Spinal cord (tissue), 10 donors: Measurements from ENCODE around the gene EBP. TPM values are rescaled to one million over a fixed set of nuclear protein-coding genes. Genes with fewer than 3 reads are reported as not detected.
"Not testable (repeated sequence)": the region's sequence is repeated elsewhere in the genome, so short reads cannot be mapped to it uniquely, and the experiment has no call there.

Experiments
- DNase-seq, 6 donors: peaks; one replicate each; pipeline versions ENCODE4 v3.0.0 to v3.0.0-alpha.2; 2013 to 2015; ENCODE audit warnings: low spot score in 6 of 6, low read depth in 4 of 6
- H3K27ac ChIP-seq: one replicate; pipeline ENCODE4 v1.5.1; 2013; ENCODE audit warnings: low read depth, low read length, control low read depth
- H3K27me3 ChIP-seq: one replicate; pipeline ENCODE4 v1.6.1; 2013; ENCODE audit warnings: low read length; ENCODE audit not compliant: control insufficient read depth, insufficient read depth
- H3K36me3 ChIP-seq: one replicate; pipeline ENCODE4 v1.6.1; 2013; ENCODE audit warnings: low read length; ENCODE audit not compliant: control insufficient read depth, insufficient read depth
- H3K4me1 ChIP-seq: one replicate; pipeline ENCODE4 v1.6.1; 2013; ENCODE audit warnings: low read length; ENCODE audit not compliant: control insufficient read depth, insufficient read depth
- H3K4me3 ChIP-seq: one replicate; pipeline ENCODE4 v1.5.1; 2013; ENCODE audit warnings: low read depth, low read length, control low read depth
- H3K9me3 ChIP-seq: one replicate; pipeline ENCODE4 v1.6.1; 2013; ENCODE audit warnings: low read length; ENCODE audit not compliant: control insufficient read depth, insufficient read depth
- WGBS: methylation state at CpG from one replicate; pipeline ENCODE4 v1.1.5; 2013; ENCODE audit warnings: missing lambda C conversion rate; ENCODE audit not compliant: insufficient coverage; 5-methylcytosine and 5-hydroxymethylcytosine counted together
- polyA plus RNA-seq, 2 donors: library from polyadenylated mRNA; unstranded; fragments of 120-200 nt; gene quantifications; one replicate each; pipeline ENCODE4 v1.2.1, GENCODE V29; 2013; ENCODE audit not compliant: insufficient read length in 2 of 2
- total RNA-seq, 2 donors: library from RNA; depleted of rRNA in 1 of 2; stranded (reverse); fragments of 120-200 nt in 1 of 2; fragments of >200 nt in 1 of 2; gene quantifications; one replicate each; pipeline versions ENCODE4 v1.2.3 to v1.2.4, GENCODE V29; 2013 to 2014
- donor health status: healthy.

The EBP gene
- total and polyA plus RNA-seq, 4 donors: 32.5 to 62.9 (median 60.4) TPM

DNA sequence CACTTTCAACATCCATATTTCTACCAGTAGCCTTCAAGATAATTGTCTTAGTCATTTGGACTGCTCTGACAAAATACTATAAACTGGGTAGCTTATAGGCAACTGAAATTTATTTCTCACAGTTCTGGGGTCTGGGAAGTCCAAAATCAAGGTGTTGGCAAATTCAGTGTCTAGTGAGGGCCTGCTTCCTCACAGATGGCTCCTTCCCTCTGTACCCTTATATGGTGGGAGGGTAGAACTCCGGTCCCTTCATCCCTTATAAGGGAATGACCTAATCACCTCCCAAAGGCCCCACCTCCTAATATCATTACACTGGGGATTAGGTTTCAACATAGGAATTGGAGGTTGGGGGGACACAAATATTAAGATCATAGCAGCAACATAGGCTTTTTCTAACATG is 10.6 kb downstream of the EBP start:
- H3K27ac ChIP-seq: no peak overlapping the region
- no peak overlapping the region for H3K4me3 ChIP-seq
- H3K27me3 ChIP-seq: no peaks in the 10 kb centered on the region
- no peak for DNase-seq
- H3K4me1 ChIP-seq: no peaks in the 10 kb centered on the region
- peaks cover 17% of the 10 kb centered on the region for H3K36me3 ChIP-seq
- WGBS: no CpG with 5 or more reads among the region's 1 CpG
- no peaks in the 10 kb centered on the region for H3K9me3 ChIP-seq

DNA sequence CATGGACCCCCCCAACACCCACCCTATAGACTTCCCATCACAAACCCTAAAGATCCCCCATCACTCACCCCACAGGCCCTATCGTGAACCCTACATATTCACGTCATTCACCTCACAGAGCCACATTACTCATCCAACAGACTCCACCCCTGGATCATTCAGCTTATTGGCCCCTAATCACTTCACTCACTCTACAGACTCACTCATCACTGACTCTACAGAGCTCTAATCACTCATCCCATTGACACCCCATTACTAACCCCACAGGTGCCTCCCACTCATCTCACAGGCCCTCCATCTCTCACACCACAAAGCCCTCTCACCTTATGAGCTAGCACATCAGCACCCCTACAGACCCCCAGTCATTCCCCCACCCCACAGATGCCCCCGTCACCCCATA is 11.6 kb downstream of the EBP start:
- Histone ChIP-seq H3K4me1 (no peaks in the 10 kb centered on the region), H3K4me3 (no peak overlapping the region), H3K27ac (no peak overlapping the region), H3K27me3 (no peaks in the 10 kb centered on the region), H3K9me3 (no peaks in the 10 kb centered on the region), H3K36me3 (peaks cover 15% of the 10 kb centered on the region)
- 82% methylated on average over 2 of the region's 3 CpGs for WGBS
- no peak for DNase-seq

GRCh38 chrX:48538641-48539344 is 17.2 kb downstream of the EBP start:
- H3K4me3 ChIP-seq: peak overlapping the region; percentile 69

GRCh38 chrX:48539345-48540027 is 17.9 kb downstream of the EBP start, which contains the start of gene TBC1D25:
TBC1D25 (plus strand) TSS chrX:48539714; CDS start chrX:48539798, 84 bp downstream.
- Histone ChIP-seq H3K4me1 (peaks cover 13% of the 10 kb centered on the region), H3K9me3 (no peaks in the 10 kb centered on the region), H3K27me3 (no peaks in the 10 kb centered on the region), H3K4me3 (peak within 1 kb of the TSS; percentile 69), H3K36me3 (peaks cover 5% of the 10 kb centered on the region), H3K27ac (peak within 1 kb of the TSS; percentile 83)
- DNase-seq: peak; percentile 72 to 99 (median 88)
- WGBS: 28% methylated on average over 59 of the region's 59 CpGs

More at GRCh38 chrX:48538641-48539344, 17.2 kb downstream of the EBP start:
- no peak for DNase-seq
- Histone ChIP-seq H3K4me1 (peaks cover 13% of the 10 kb centered on the region), H3K36me3 (peaks cover 8% of the 10 kb centered on the region), H3K9me3 (no peaks in the 10 kb centered on the region), H3K27me3 (no peaks in the 10 kb centered on the region), H3K27ac (peak overlapping the region; percentile 81)
- WGBS: 76% methylated on average over 19 of the region's 23 CpGs

GRCh38 chrX:48540028-48540375 is 18.4 kb downstream of the EBP start:
- peak in 3 of 6 donors; percentile 12 to 74 (median 55) for DNase-seq

DNA sequence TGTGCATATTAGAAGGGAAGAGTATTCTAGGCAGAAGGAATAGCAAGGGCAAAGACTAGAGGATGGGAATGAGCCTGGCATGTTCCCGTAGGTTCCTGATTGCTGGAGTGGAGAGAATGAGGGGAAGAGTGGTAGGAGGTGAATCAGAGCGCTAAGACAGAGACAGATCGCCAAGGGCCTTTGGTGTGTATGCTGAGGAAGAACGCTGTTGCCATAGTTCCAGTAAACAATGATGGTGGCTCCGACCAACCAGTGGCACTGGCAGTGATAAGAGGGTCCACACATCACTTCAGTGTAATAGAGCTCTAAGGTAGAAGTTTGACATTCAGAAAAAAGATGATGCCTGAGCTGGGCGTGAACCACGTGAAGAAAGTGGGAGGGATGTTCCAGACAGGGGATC is 18.9 kb downstream of the EBP start:
- Histone ChIP-seq H3K36me3 (peaks cover 5% of the 10 kb centered on the region), H3K9me3 (no peaks in the 10 kb centered on the region), H3K27me3 (no peaks in the 10 kb centered on the region), H3K4me3 (peak overlapping the region; percentile 69), H3K27ac (no peak overlapping the region), H3K4me1 (peaks cover 13% of the 10 kb centered on the region)
- DNase-seq: no peak
- 66% methylated on average over 7 of the region's 7 CpGs for WGBS

More at GRCh38 chrX:48540028-48540375, 18.4 kb downstream of the EBP start:
- H3K36me3 ChIP-seq: peaks cover 5% of the 10 kb centered on the region
- H3K27ac ChIP-seq: peak overlapping the region; percentile 83
- H3K4me1 ChIP-seq: peaks cover 13% of the 10 kb centered on the region
- WGBS: 46% methylated on average over 12 of the region's 12 CpGs
- H3K9me3 ChIP-seq: no peaks in the 10 kb centered on the region
- H3K4me3 ChIP-seq: peak overlapping the region; percentile 69
- no peaks in the 10 kb centered on the region for H3K27me3 ChIP-seq

GRCh38 chrX:48541140-48541814 is 19.7 kb downstream of the EBP start:
- Histone ChIP-seq H3K4me1 (peaks cover 13% of the 10 kb centered on the region), H3K4me3 (no peak overlapping the region), H3K36me3 (peaks cover 5% of the 10 kb centered on the region), H3K9me3 (no peaks in the 10 kb centered on the region), H3K27me3 (no peaks in the 10 kb centered on the region), H3K27ac (no peak overlapping the region)
- no peak for DNase-seq
- WGBS: 100% methylated on average over 4 of the region's 10 CpGs

GRCh38 chrX:48548871-48549270 is 27.3 kb downstream of the EBP start:
- no peak overlapping the region for H3K27ac ChIP-seq
- DNase-seq: no peak
- peaks cover 12% of the 10 kb centered on the region for H3K36me3 ChIP-seq
- 86% methylated on average over 1 of the region's 3 CpGs for WGBS
- H3K4me1 ChIP-seq: no peaks in the 10 kb centered on the region
- H3K9me3 ChIP-seq: no peaks in the 10 kb centered on the region
- H3K27me3 ChIP-seq: no peaks in the 10 kb centered on the region
- no peak overlapping the region for H3K4me3 ChIP-seq

GRCh38 chrX:48555731-48556325 is 34.2 kb downstream of the EBP start:
- H3K36me3 ChIP-seq: peaks cover 36% of the 10 kb centered on the region
- peak in 3 of 6 donors; percentile 12 to 57 (median 14) for DNase-seq
- H3K27ac ChIP-seq, H3K9me3 ChIP-seq, H3K27me3 ChIP-seq, H3K4me1 ChIP-seq, H3K4me3 ChIP-seq: not testable (repeated sequence)
- WGBS: 67% methylated on average over 1 of the region's 9 CpGs
